ENCODE data around the gene MRPL9. TPM values are rescaled to one million over a fixed set of nuclear protein-coding genes. Genes with fewer than 3 reads are reported as not detected.

MRPL9 gene
- total and polyA plus RNA-seq, 10 of the 15 experiments (the other 5 are each of a cell fraction or from before 2014, with no cell fraction given) = 35.7 to 161 (median 110) TPM

DNA sequence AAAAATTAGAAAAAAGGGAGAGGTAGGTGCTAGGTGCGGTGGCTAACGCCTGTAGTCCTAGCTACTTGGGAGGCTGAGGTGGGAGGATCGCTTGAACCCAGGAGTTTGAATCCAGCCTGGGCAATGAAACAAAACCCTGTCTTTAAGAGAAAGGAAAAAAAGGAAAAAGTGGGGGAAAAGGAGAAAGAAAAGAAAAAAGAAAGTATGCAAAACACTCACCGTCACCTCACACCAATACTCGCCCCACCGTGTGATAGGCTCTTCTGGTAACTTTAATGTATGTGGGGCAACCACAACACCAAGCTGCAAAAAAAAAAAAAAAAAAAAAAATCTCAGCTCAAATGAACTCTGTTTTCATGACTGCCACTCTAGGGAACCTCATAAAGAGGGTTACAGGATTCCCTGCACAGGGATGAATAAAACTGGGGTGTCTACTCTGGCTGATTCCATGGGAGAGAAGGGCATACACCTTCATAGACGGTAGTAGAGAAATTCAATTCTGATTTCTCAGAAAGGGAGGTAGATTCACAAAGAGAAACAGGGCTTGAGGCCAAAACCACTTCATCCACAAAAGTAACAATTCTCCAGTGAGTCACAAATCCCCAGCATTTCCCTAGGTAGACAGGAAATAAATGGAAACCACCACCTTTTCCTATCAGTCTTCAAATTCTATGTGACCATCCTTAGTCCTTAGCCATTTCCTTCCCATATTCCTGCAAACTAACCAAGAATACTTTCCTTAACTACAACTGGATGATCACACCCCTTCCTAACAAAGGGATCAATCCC lies 2.5 kb downstream of the MRPL9 start:
- FAIRE-seq (no peak), ATAC-seq (no peak), DNase-seq (ENCODE audit: low read depth, low spot score) (no peak)
- intact Hi-C loops (cut with micrococcal nuclease; ENCODE audit: unreplicated experiment) = no loop called here
- Histone ChIP-seq H3K79me2 (ENCODE audit: control insufficient read depth, insufficient read depth, low read length) (peaks cover 12% of the 10 kb centered on the region), H3K36me3 (ENCODE audit: control insufficient read depth in 2 of 2, insufficient read depth in 2 of 2, low read length in 1 of 2) (peaks cover 5 to 25% of the 10 kb centered on the region in 2 experiments; a peak in 3 of 4 replicates), H4K20me1 (ENCODE audit: control insufficient read depth, insufficient read depth) (no peaks in the 10 kb centered on the region), H2AFZ (ENCODE audit: control insufficient read depth, low read depth, low read length) (no peak overlapping the region), H3K4me1 (ENCODE audit: control insufficient read depth, insufficient read depth, low read length) (no peaks in the 10 kb centered on the region), H3K27ac (ENCODE audit: control insufficient read depth, insufficient read depth) (no peak overlapping the region), H3K9me3 (replicated peaks; ENCODE audit: control insufficient read depth, insufficient read depth, low read length) (no peaks in the 10 kb centered on the region), H3K4me2 (ENCODE audit: control insufficient read depth, insufficient read depth) (no peak overlapping the region), H3K4me3 (no peak overlapping the region), H3K27me3 (replicated peaks in 1 of 2; ENCODE audit: control insufficient read depth in 2 of 2, insufficient read depth in 2 of 2, low read length in 1 of 2) (no peaks in the 10 kb centered on the region), H3K9ac (ENCODE audit: control insufficient read depth, insufficient read depth, low read length) (no peak overlapping the region)
- in situ Hi-C loops (cut with MboI) = no loop called here
- BruUV-seq (replicated peaks) = no TSS peak
- WGBS (ENCODE audit: insufficient coverage, insufficient replicate concordance, low lambda C conversion rate, missing lambda C conversion rate) = 97% methylated on average over 7 of the region's 7 CpGs
- no peak for TF ChIP-seq HDGF (IDR thresholded peaks at IDR 0.05)
- TF ChIP-seq POLR2AphosphoS2 (IDR thresholded peaks at IDR 0.05; ENCODE audit: low read depth, low read length) = no peak
- no peak for TF ChIP-seq RFX5 (IDR thresholded peaks at IDR 0.05; ENCODE audit: low read depth, low read length)
- TF ChIP-seq FOXM1 (IDR thresholded peaks at IDR 0.05; ENCODE audit: low read depth, low read length) = no peak
- TF ChIP-seq, protein P1, sequence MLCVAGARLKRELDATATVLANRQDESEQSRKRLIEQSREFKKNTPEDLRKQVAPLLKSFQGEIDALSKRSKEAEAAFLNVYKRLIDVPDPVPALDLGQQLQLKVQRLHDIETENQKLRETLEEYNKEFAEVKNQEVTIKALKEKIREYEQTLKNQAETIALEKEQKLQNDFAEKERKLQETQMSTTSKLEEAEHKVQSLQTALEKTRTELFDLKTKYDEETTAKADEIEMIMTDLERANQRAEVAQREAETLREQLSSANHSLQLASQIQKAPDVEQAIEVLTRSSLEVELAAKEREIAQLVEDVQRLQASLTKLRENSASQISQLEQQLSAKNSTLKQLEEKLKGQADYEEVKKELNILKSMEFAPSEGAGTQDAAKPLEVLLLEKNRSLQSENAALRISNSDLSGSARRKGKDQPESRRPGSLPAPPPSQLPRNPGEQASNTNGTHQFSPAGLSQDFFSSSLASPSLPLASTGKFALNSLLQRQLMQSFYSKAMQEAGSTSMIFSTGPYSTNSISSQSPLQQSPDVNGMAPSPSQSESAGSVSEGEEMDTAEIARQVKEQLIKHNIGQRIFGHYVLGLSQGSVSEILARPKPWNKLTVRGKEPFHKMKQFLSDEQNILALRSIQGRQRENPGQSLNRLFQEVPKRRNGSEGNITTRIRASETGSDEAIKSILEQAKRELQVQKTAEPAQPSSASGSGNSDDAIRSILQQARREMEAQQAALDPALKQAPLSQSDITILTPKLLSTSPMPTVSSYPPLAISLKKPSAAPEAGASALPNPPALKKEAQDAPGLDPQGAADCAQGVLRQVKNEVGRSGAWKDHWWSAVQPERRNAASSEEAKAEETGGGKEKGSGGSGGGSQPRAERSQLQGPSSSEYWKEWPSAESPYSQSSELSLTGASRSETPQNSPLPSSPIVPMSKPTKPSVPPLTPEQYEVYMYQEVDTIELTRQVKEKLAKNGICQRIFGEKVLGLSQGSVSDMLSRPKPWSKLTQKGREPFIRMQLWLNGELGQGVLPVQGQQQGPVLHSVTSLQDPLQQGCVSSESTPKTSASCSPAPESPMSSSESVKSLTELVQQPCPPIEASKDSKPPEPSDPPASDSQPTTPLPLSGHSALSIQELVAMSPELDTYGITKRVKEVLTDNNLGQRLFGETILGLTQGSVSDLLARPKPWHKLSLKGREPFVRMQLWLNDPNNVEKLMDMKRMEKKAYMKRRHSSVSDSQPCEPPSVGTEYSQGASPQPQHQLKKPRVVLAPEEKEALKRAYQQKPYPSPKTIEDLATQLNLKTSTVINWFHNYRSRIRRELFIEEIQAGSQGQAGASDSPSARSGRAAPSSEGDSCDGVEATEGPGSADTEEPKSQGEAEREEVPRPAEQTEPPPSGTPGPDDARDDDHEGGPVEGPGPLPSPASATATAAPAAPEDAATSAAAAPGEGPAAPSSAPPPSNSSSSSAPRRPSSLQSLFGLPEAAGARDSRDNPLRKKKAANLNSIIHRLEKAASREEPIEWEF (IDR thresholded peaks at IDR 0.05; ENCODE audit: insufficient replicate concordance, low read depth, low read length) = no peak
- TF ChIP-seq CBX5 (IDR thresholded peaks at IDR 0.05; ENCODE audit: low read depth) = no peak
- TF ChIP-seq MXI1 (IDR thresholded peaks at IDR 0.05; ENCODE audit: low read depth, low read length) = no peak
- TF ChIP-seq SP1 (IDR thresholded peaks at IDR 0.05; ENCODE audit: low read depth, low read length) = no peak
- RAD21 ChIA-PET (ENCODE audit: unreplicated experiment) = no interaction called here
- POLR2A ChIA-PET = interaction anchor here (0.6 to 1.2 kb wide), 2 partner anchors 24 to 509 kb away, joined by 3 to 5 read pairs; no protein-coding TSS in a partner anchor
- CTCF ChIA-PET = interaction anchor here (1.0 kb wide), 1 partner anchor 460 kb away, joined by 3 read pairs; no protein-coding TSS in a partner anchor
- SMC1A ChIA-PET (ENCODE audit: uncharacterized antibody, unreplicated experiment) = no interaction called here

All from GM12878 (cell line).